NK-92 (cell line): ENCODE results near the gene ANKFY1.

Experiments
- DNase-seq: peaks from one replicate; lab custom pipeline; 2025; ENCODE audit not compliant: unreplicated experiment; lab: John Stamatoyannopoulos, UW

ANKFY1 gene

GRCh38 chr17:4179071-4179470 is 84.7 kb downstream of the ANKFY1 start:
- DNase-seq, result no peak

DNA sequence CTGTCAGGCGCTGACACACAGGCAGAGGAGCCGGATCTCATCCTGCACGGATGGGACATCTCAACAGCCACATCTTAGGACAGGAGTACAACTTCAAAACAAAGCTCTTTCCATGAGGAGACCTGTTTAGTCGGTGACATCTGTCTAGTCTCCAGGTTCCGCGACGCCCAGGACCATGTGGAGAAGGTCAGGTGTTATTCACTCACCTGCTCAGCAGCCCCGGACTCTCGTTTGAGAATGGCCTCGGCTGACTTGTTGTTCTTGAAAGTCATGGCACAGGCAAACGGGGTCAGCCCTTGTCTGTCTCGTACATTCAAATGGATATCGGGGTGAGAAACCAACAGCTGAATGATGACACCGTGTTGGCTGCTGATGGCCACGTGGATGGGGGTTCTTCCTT is 85.1 kb downstream of the ANKFY1 start:
- no peak for DNase-seq

GRCh38 chr17:4177806-4178205 is 86.0 kb downstream of the ANKFY1 start:
- no peak for DNase-seq

- no peak for DNase-seq
These were observed 86.8 kb downstream of the ANKFY1 start for GRCh38 chr17:4176808-4177472.

GRCh38 chr17:4175921-4176807 is 87.6 kb downstream of the ANKFY1 start:
- no peak for DNase-seq

GRCh38 chr17:4174556-4174955 is 89.2 kb downstream of the ANKFY1 start:
- DNase-seq, result no peak

- no peak for DNase-seq
These were observed 90.0 kb downstream of the ANKFY1 start for GRCh38 chr17:4173781-4174180.

GRCh38 chr17:4172356-4172755 is 91.4 kb downstream of the ANKFY1 start:
- DNase-seq, result no peak

- no peak for DNase-seq
These were observed 93.0 kb downstream of the ANKFY1 start for GRCh38 chr17:4170639-4171280.

GRCh38 chr17:4167786-4168185 is 96.0 kb downstream of the ANKFY1 start:
- no peak for DNase-seq

- DNase-seq, result no peak
These were observed 97.4 kb downstream of the ANKFY1 start for GRCh38 chr17:4166419-4166818.

DNA sequence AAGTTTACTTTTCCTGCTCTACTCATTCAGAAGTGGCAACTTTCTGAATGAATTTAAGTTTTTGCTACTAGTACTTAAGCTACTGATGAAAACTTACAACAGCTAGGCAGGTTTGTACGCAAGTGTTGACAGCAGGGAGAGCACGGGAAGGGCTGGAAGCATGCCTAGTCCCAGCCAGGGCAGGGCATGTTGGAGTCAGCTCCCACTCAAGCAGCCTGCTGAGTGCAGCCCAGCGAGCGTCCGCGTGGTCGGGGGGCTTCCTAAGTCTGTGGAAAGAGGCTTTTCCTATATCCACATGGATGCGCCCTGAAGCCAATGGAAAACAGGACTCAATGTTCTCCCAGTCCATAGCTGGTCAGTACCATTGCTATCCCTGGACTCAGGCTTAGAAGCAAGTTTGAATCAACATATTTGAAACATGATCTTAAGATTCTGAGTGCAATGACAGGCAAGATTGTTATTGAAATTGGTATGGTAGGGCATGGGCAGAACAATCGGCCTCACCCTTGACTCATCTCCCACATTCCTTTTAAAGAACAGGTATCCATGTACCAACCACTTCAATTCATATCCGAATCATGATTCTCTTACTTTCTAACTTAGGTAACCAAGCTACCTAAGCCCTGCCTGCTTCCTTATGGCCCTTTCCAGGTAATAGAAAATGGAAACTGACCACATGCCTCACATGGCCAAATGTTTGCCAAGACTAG is 98.3 kb downstream of the ANKFY1 start:
- no peak for DNase-seq

DNA sequence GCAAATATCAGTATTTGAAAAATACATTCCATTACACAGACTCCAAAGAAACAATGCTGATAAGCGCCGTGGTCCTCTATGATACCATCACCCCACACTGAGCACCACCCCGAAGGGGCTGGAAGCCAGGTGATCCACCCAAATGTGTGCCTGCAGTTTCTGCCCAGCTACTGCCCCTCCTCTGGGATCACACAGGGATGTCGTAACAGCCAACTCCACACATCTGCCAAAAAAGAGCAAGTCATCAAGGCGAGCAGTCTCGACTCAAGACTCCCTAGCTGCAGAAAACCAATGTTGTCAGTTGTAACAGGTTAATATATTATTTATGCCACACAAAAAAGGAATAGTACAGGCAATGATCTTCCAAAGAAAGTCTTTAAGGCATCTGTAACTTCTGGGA is 99.8 kb downstream of the ANKFY1 start:
- DNase-seq, result no peak

DNA sequence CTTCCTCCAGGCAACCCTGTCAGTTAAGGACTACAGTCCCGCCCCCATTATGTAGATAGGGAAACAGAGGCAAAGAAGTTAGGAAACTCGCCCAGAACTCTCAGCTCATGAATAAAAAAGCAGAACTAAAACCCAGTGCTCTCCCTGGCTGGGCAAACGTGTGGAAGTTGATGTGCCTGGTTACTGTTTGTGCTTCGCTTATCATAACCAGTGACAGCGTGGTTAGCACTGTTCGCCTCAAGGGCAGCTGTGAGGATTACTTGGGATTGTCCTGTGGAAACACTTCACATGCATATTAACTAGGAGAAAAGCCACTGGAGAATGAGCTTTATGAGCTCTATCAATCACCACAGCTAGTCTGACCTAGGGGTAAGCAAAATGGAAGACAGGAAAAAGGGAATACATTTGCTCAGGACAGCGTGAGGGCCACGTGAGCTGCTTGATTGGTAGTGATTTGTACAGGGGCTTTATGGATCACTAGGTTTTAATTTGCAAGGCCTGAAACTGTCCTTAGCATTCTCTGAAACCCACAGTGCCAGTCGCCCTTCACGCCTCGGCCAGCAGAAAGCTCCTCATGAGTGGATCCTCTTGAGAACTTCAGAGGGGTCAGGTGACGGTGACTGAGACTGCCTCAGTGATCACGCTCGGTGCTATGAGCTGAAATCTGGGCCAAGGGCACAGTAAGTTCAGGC is 100.9 kb downstream of the ANKFY1 start:
- no peak for DNase-seq

- DNase-seq, result no peak
These were observed 101.5 kb downstream of the ANKFY1 start for GRCh38 chr17:4162321-4162720.

DNA sequence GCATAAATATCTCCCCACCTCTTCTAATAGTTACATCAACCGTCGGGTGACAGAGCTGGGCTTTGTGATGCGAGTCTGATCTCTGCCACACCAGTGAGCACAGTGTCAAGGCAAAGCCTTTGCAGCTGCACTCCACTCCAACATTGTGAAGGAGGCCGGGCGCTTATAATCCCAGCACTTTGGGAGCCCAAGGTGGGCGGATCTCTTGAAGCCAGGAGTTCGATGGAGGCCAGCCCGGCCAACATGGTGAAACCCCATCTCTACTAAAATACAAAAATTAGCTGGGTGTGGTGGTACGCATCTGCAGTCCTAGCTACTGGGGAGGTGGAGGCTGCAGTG is 101.8 kb downstream of the ANKFY1 start:
- no peak for DNase-seq

DNA sequence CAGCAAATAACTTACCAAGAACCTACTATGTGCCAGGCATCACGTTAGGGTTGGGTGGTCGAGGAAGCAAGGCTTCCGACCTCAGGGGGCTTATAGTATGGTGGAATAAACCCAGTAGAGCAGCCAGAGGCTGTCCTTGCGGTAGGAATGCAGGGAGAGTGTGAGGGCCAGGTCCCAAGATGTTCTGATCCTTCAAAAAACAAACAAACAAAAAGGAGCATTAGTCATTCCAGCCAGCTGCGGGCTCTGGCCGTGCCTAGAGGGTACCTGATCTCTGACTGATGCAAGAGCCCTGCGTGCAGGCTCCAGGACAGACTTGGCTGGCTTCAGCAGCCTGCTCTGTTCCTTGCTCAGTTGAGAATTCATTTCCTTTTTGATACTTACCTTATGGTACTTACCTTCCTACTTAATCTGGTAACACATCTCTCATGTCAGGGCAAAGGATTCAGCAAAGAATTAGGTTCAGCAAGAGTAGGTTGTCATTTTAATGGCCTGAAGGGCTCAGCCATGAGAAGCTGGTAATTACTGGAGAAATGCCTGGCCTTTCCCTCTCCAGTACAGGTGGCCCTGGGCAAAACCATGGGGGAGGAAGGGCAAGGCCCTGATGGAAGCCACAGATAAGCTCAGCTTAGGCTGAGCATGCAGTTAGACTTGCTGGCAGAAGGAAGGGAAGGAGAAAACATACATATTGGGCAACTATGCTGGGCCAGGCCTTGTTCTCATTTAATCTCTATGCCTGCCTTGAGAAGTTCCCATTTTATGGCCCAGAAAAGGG is 102.4 kb downstream of the ANKFY1 start:
- no peak for DNase-seq

- DNase-seq, result no peak
These were observed 103.4 kb downstream of the ANKFY1 start for GRCh38 chr17:4160294-4160859.

DNA sequence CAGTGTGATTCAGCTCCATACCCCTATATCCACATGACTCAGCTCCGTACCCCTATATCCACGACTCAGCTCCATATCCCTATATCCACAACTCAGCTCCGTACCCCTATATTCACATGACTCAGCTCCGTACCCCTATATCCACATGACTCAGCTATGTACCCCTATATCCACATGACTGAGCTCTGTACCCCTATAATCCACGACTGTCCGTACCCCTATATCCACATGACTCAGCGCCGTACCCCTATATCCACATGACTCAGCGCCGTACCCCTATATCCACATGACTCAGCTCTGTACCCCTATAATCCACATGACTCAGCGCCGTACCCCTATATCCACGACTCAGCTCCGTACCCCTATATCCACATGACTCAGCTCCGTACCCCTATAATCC is 104.0 kb downstream of the ANKFY1 start:
- no peak for DNase-seq
